ENCODE measurements around the gene EFCAB8.

Gene EFCAB8, protein sequence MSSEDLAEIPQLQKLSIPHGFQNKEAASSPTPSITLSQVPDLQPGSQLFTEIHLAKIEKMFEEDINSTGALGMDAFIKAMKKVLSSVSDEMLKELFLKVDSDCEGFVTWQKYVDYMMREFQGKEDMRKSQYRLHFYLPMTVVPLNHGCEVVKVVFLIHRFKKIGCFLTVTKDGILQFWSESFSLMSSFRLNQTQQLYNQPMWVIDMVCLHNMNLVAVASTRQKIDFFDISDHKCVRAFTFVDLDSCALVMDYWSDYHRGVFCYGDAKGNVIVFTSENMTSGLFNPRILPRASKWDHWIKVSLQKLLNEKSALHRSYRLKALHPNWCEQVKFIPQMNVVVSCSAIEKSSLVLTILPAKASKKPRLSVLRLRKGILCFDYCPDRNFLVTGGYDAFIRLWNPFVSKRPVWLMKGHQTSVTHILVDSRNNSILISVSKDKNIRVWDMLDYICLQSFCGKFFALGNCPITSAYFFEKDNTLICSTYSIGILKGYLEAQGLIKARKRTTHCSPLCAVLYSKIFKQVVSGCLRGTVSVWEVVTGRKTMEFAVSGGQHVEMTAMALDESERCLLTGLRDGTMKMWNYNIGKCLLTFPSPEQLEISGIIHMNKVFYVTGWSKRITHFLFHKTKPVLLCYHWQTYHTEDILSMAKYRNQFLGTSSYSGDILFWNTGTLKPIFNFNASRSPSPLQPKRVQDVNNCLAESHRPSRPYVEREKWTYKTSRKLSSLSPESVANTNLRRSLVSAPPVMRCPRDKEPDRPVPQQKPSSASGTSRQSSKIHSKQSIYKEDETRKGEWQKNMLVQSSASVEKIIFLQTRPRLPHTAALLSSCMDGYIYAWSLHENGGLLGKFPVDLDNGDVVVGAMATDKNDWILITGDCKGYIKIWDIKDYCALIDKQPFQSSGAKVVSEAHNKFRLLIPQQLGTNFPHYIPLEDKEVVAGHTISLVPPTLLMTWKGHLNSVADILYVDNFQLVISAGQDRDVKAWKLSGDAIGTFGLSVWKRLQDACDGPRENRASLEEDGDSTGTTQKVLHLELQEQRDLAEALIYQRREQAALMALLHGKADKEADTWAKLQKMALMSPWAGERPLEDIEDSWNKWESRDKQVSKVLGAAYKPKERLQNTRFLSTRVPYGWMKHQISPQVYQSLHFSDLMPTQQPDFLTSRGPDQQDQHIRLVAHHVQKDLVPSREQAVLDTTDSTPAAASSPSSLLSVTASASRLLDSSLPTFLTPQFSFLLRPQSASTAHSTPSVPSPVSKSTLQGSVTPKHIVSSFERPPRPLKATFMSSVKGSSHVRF

DNA sequence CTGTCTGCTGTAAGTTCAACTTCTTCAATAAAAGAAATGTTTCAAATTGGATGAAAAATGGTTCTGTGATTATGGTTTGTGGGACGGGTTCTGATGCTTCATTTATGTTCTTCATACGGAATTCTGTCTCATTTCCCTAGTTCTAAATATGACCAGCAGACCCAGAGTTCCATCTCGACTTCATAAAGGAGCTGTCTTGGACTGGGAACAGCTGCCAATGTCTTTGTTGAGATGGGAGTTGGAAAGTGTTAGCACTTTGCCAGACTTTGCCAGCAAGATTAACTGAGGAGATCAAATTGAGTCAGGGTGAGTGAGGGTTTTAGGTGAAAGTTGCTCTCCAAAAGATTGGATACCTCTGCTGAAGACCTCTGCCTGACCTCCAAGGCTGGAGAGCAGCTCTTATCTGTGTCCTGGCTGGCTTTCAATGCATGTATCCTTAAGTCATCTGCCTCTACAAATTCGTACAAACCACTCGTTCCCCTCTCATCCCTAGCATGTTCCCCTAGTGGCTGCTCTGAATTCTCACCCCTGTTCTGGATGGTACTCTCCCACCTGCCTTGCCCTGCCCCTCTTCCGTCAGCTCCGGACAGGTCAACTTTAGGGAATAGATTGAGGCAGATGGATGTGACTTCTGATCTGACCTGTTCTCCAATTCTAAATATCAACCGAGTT, at the start of gene EFCAB8:
TSS of gene EFCAB8 (plus strand) at position 223 of the 672 bp plus-strand sequence. CDS start 4,870 bp downstream, outside the sequence.
- no peak for DNase-seq

DNA sequence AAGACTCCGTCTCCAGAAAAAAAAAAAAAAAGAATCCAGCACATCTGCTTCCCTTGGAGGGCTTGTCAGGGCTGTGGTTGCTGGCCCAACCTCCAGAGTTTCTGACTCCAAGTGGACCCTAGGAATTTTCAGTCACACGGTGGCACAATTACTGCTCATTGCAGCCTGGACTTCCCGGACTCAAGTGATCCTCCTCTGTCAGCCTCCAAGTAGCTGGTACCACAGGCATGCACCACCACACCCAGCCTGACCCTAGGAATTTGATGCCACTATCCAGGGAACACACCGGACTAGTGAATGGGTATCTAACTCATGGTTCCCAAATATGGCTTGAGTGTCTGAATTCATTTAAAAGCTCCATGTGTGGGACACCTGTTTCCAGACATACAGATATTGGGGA, 48.8 kb upstream of the EFCAB8 start:
- DNase-seq, result no peak

DNA sequence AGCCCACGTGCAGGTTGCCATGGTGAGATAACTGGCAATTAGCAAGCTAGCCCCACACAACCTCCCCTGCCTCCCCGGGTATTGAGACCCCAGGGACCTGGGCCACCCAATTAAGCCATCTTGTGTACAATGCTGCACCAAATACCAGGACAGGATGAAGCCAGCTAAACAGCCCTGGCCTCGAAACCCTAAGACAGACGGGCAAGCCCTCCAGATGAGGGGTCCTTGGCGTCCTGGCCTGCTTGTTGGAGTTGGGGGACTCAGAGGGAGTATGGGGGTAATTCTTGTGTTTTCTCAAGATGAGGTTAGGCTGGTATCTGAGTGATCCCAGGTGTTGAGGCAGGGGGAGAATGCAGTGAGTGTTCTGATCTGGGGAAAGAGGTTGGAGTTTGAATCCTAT, 47.8 kb upstream of the EFCAB8 start:
- no peak for DNase-seq

DNA sequence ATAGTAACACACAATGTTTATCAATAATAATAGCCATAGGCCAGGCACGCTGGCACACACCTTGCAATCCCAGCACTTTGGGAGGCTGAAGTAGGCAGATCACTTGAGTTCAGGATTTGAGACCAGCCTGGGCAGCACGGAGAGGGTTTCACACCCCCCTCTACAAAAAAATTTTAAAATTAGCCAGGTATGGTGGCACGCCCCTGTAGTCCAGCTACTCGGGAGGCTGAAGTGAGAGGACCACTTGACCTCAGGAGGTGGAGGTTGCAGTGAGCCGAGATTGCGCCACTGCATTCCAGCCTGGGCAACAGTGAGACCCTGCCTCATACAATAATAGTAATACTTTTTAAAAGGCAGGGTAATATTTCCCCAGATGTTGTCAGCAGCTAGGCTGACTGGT, 46.8 kb upstream of the EFCAB8 start:
- DNase-seq, result no peak

DNA sequence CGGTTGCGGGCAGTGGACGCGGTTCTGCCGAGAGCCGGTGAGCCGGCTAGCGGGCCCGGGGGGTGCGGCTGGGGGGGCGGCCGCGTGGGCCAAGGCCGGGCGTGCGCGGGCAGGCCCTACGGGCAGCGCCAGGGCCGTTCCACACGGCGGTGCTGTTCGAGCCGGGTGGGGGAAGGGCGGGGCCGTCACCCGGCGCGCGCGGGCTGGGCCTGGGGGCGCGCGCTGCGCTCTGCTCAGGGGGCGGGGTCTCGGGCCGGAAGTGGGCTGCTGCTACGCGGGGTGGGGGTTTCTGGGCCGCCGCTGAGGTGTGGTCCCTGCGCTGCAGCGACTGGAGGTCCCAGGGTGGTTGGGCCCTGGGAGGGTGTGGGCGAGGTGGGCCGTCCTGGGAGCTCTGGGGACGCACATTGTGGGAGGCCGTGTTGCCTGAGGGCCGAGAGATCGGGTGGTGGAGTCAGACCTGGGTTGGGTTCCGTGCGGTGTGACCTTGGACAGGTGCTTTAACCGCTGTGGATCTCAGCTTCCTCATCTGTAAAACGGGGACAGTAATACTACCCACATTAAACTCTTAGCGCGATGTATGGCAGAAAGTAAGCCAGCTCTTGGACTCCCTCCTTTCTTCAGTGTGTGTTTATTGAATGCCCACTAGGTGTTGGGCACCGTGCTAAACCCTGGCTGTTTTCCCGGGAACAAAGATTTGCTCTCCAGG, 38.6 kb upstream of the EFCAB8 start:
- peak; percentile 85 for DNase-seq

DNA sequence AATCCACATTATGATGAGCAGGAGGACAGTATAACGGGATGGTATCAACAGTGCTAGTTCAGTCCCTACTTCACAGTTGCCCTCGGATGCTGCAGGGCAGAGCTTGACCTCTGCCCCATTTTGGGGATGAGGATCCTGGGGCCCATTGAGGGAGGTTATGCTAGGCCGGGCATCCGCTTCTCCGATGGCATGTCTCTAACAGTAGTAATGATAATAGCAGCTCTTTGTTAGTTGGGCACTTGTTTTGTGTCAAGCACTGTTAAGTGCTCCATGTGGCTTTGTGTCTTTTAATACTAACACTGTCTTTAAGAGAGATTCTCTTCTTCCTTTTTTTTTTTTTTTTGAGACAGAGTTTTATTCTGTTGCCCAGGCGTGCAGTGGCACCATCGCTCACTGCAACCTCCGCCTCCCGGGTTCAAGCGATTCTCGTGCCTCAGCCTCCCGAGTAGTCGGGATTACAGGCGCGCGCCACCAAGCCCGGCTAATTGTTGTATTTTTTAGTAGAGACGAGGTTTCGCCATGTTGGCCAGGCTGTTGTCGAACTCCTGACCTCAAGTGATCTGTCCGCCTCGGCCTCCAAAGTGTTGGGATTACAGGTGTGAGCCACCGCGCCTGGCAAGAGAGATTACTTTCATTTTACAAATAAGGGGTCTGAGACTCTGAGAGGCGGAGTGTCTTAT, 37.9 kb upstream of the EFCAB8 start:
- peak; percentile 46 for DNase-seq

DNA sequence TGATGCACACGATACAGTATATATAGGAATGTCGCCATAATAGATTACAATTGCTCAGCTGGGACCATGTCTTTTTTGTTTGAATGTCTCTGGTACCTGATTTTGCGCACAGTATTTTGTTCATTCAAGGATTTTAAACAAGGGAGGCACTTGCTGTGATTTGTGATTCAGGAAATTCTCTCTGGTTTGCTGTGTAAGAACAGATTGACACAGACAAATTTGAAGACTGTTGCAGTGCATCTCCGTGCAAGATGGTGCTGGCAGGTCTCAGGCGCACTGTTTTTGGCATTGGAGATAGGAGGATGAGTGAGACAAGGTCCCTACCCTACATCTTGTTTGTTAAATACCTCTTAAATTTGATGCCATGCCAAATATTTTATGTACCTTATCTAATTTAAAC, 36.5 kb upstream of the EFCAB8 start:
- DNase-seq, result no peak

DNA sequence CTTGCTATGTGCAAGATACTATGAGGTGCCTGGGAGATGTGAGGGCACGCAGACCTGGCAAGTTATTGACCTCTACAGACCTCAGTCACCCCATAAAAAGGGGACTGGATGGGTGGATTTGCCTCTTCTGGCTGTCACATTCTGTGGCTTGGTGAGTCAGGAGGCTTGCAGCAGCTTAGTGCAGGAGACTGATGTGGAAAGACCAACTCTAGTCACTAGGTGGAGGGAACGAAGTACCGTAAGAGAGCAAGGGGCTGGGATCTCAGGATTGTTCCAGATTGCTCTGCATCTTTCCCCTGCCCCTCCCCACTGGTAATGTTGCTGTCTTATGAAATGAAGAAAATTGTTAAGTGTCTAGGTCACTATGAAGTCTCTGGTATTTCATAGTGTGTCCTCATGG, 35.6 kb upstream of the EFCAB8 start:
- DNase-seq, result peak; percentile 57

DNA sequence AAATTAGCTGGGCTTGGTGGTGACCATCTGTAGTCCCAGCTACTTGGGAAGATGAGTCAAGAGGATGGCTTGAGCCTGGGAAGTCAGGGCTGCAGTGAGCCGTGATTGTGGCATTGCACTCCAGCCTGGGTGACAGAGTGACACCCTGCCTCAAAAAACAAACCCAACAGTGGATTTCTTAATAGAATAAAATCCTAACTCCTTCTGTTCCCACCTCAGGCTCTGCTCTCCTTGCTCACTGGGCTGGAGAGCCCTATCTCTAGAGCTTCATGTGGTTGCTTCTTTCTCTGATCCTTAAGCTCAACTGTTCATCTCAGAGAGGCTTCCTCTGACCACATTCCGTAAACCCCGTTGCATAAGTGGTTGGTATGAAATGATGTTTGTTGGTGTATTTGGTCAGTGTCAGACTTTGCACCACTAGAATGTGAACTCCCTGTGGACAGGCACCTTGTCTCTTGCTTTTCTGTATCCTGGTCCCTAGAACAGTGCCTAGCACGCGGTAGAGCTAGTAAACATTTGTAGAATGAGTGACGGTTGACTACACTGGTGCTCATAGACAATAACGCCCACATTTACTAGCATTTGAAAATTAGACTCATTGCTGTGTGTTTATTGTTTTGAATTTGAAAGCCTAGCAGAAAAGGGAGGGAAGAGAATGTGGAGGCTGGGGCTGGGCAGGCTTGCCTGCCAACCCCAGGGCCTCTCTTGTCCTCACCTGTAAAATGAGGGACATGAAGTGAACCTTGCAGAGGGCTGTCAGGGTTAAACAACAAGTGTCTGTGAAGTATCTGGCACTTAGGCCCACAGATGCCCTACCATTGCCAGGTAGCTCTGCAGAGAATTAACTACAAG, 34.8 kb upstream of the EFCAB8 start:
- DNase-seq, result no peak

DNA sequence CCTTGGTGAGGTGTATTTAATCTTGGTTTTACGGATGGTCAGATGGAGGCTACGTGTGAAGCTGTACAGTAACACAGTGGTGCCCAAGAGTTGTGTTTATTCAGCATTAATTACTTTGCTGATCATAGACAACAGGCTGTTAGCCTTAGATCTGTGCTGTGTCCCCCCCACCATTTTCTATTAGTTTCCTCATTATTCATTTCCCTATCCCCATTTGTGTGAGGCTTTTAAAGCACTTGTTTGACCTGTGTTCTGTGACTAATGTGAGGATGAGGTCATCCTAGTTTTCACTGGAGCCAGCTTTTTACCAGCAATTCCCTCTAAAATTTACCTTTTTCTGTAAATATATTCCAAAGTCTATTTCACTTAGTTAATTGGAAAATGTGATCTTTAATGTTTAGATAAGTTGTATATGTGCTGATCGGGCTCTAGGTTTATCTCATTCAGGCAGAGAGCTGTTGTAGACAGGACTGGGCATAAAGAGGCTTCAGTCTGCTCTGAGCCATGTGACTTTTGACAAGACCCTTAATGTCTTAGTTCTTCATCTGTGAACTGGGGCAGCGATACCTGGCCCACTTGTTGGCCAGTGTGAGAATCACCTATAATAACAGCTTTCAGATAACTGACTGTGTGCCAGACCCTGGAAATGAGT, 30.6 kb upstream of the EFCAB8 start:
- DNase-seq, result no peak

DNA sequence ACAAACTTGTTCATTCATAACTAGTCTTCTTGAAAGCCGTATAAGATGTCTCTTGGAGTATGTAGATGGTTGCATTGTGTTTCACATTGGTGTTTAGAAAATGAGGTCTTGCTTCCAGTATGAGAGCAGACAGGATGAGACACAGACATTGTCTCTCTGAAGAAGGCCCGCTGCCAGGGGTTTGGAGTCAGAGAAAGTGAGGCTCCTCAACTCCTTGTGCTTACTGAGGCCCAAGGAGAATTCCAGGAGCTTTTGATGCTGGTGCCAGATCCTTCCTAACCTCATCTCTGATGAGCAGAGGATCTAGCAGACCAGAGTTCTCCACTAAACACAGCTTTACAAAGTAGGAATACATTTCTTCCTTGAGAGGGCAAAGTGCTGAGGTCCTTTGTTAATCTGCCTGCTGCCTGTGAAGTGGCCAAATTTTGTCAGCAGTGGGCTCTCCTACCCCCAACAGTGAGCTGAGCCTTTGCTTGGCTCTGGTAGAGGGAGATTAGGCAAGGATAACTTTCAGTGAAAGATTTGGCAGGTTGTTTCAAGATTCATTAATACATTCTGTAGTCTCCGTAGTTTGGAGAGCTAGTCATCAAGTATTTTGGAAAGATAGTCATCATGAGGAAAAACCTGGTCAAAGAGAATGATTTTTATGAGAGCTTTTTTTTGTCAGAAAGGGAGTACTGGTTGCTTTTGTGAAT, 29.3 kb upstream of the EFCAB8 start:
- DNase-seq, result no peak

DNA sequence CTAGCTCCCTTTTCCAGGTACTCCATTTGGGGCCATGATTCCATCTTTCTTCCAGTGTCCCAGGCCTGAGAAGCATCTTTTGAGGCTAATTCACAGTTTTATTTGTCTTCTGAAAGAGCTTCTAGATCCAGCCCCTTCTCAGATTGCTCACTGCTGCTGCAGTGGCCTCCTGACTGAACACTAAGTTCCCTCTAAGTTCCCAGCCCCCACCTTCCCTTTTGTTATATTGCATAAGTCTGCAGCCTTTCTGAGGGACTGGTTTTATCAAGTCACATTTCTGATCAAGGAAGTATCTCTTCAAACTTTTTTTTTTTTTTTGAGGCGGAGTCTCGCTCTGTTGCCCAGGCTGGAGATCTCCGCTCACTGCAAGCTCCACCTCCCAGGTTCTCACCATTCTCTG, 28.3 kb upstream of the EFCAB8 start:
- no peak for DNase-seq

DNA sequence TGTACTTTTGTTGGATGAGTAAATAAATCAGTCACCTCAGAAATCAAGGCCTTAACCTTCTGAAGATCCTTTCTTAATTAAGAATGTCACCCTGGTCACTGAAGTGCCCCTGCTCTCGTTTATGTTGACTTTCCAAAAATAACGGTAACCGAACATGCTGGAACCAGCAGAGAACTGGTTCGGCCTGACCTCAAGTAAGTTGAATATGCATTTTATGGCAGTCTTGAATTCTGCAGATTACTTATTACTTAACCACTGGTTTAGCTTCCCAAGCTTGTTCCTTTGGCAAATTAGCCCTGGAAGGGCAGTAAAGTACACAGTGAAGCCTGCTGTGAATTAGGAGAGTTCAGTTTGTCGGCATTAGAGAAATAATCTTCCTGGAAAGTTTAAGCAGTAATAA, 26.7 kb upstream of the EFCAB8 start:
- DNase-seq, result no peak

DNA sequence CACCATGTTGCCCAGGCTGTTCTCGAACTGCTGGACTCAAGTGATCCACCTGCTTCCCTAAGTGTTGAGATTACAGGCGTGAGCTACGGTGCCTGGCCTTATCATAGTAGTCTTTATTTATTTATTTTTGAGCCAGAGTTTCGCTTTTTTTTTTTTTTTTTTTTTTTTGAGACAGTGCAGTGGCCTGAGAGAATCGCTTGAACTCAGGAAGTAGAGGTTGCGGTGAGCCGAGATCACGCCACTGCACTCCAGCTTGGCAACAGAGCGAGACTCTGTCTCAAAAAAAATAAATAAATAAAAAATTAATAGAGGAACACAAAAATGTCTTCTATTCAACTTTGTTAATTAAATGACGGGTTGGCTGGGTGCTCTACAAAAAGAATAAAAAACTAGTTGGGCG, 26.1 kb upstream of the EFCAB8 start:
- no peak for DNase-seq

DNA sequence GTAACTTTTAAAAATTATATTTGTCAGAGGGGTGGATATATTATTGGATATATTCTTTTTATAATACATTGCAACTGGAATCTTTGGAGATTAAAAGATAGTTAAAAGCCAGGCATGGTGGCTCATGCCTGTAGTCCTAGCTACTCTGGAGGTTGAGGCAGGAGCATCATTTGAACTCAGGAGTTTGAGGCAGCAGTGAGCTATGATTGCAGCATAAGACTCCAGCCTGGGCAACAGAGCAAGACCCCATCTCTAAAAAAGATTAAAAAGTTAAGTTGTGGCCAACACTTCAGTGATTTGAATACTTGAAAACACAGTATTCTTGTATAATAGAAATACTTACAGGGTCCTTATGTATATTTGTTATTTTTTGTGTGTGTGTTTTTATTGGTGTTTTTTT, 23.8 kb upstream of the EFCAB8 start:
- no peak for DNase-seq

DNA sequence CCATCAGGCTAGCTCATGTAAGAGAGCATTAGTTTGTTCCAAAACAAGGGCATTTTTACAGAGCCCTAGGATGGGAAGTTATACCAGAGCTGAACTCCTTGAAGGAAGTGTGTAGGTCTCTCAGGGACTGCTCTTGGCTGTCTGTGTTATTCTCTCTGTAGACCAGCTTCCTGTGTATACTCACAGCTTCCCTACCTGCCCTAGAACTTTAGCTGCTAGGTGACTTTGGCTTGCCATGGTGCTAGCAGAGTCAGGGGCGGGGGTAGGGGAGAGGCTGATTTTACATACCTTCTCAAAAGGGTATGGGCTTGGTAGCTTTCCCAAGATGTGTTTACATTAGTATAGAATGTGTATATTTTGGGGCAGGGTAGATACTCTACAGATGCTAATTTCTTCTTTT, 21.6 kb upstream of the EFCAB8 start:
- DNase-seq, result no peak

DNA sequence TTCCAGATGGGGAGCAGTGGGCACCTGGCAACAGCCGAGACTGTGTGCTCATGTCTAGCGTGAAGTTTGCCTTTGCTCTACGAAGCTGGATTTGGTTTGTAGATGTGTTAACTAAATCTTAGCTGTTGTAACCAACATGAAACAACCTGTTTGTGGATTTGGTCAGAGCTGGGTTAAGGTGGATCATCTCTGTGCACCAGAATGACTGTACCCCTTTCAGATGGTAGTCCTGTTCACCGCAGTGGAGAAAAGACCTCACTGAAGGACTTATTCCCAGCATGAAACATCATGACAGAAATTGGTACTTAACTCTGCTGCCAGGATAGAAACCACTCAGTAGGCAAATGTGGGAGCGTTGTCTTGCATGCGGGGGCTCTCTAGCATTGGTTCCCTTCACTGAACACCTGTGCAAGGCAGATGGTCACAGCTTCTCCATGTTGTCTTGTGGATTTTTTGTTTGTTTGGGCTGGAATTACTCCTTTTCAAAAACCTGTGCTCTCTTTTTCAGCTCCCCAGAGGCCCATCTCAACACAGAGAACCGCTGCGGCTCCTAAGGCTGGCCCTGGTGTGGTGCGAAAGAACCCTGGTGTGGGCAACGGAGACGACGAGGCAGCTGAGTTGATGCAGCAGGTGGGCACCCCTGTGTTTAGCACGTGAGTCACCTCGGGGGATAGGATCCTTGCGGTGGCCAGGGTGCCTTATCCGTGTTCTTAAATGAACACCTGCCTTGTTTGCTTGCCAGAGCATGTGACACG, 19.3 kb upstream of the EFCAB8 start:
- no peak for DNase-seq

DNA sequence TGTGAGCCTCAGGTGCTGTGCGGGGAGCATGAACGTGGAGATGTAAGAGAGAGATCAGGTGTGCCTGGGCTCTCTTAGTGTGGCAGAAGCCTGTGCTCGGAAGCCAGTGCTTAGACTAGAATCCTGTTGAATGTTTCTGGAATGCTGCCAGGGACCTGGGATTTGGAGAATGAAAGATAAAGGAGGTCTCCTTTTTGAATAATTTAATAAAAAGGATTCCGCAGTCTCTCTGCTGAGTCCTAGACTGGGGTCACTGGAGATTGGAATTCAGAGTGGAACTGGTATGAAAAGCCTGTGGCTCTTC, 18.8 kb upstream of the EFCAB8 start:
- no peak for DNase-seq

DNA sequence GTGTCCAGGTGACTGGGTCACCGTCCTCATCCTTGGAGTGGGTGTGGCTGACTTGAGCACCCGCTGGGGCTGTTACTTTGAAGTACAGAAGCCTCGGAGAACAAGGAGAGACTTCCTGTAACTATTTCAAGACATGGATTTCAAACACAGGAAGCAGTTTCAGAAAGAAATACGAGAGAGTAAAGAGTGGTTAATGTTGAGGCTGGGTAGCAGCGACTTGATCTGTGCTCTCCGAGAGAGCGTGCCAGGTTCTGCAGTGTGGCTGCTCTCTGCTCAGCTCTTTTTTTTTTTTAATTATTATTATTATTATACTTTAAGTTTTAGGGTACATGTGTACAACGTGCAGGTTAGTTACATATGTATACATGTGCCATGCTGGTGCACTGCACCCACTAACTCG, 17.5 kb upstream of the EFCAB8 start:
- DNase-seq, result no peak

Data from NCI-H82 (cell line).